HG02571 (cell line): ENCODE measurements around the gene STARD3.

Experiments used
- ATAC-seq: cut with Tn5 transposase; IDR thresholded peaks from one replicate; pipeline ENCODE4 v1.9.1; 2021; ENCODE audit warnings: mild to moderate bottlenecking, moderate library complexity; ENCODE audit not compliant: unreplicated experiment

The STARD3 gene

GRCh38 chr17:39669897-39670735 is 33.2 kb downstream of the STARD3 start:
- ATAC-seq = no peak

GRCh38 chr17:39670746-39671145 is 33.8 kb downstream of the STARD3 start:
- no peak for ATAC-seq

- ATAC-seq = no peak
These were observed 34.9 kb downstream of the STARD3 start for GRCh38 chr17:39671651-39672521.

GRCh38 chr17:39672522-39673334 is 35.8 kb downstream of the STARD3 start:
- ATAC-seq = no peak

GRCh38 chr17:39673335-39674081 is 36.6 kb downstream of the STARD3 start:
- ATAC-seq = no peak

- ATAC-seq = no peak
These were observed 37.2 kb downstream of the STARD3 start for GRCh38 chr17:39674179-39674578.

- ATAC-seq = no peak
These were observed 37.9 kb downstream of the STARD3 start for GRCh38 chr17:39674702-39675389.

- no peak for ATAC-seq
These were observed 38.6 kb downstream of the STARD3 start for GRCh38 chr17:39675390-39676082.

- no peak for ATAC-seq
These were observed 39.4 kb downstream of the STARD3 start for GRCh38 chr17:39676198-39676819.

- ATAC-seq = no peak
These were observed 40.1 kb downstream of the STARD3 start for GRCh38 chr17:39677072-39677471.

GRCh38 chr17:39677542-39678339 is 40.8 kb downstream of the STARD3 start:
- ATAC-seq = no peak

- no peak for ATAC-seq
These were observed 41.6 kb downstream of the STARD3 start for GRCh38 chr17:39678340-39679116.

- no peak for ATAC-seq
These were observed 42.7 kb downstream of the STARD3 start for GRCh38 chr17:39679521-39680192.

- no peak for ATAC-seq
These were observed 46.5 kb downstream of the STARD3 start for GRCh38 chr17:39683295-39683939.

- no peak for ATAC-seq
These were observed 47.6 kb downstream of the STARD3 start for GRCh38 chr17:39684369-39685192.
